Activated naive CD4-positive, alpha-beta T cell (primary cell): Measurements from ENCODE around the gene RAD51B.
"Not testable (repeated sequence)": the region's sequence is repeated elsewhere in the genome, so short reads cannot be mapped to it uniquely, and the experiment has no call there.

Source experiments
- DNase-seq, 4 experiments: peaks; one replicate each; lab custom pipeline; 2025; lab: John Stamatoyannopoulos, UW

Gene RAD51B

DNA sequence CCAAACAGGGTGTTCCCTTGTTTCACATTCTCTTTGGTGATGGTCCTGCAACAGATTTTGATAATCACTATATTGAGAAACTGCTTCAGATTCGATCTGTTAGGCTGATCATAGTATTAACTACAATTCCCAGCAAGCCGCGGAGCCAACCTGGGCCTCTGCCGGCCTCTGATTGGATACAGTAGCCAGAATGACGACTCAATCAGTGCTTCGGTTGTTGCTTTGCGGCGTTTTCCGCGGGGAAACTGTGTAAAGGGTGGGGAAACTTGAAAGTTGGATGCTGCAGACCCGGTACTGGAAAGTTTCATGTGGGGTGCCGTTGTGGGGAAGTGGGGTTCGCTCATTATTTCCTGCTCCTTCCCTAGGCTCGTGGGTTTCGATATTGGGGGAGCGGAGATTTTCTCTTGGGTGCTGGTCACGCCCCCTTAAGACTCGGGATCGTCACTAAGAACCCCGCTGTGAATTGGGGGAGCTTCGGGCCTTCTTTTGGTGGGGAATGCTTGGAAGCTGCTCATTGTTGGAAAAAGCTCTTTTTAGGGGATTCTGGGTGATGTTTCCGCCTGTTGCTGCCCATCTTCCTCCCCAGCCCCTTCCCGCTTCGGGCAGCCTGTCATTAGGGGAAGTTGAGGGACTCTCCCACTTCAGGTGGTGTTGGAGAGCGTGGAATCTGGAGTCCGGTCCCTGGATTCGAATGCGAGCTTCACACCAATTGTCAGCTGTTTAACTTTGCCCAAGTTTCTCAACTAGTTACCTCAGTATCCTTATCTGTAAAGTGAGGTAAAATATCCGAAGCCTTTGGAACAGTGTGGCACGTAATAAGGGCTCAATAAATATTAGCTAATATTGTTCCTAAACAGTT, at the start of gene RAD51B:
RAD51B (plus strand) TSS at position 217 of the 859 bp plus-strand sequence.
- DNase-seq = peak; percentile 62 to 76 (median 64)

GRCh38 chr14:67773844-67774377, 45.7 kb upstream of the RAD51B start:
- DNase-seq = no peak

DNA sequence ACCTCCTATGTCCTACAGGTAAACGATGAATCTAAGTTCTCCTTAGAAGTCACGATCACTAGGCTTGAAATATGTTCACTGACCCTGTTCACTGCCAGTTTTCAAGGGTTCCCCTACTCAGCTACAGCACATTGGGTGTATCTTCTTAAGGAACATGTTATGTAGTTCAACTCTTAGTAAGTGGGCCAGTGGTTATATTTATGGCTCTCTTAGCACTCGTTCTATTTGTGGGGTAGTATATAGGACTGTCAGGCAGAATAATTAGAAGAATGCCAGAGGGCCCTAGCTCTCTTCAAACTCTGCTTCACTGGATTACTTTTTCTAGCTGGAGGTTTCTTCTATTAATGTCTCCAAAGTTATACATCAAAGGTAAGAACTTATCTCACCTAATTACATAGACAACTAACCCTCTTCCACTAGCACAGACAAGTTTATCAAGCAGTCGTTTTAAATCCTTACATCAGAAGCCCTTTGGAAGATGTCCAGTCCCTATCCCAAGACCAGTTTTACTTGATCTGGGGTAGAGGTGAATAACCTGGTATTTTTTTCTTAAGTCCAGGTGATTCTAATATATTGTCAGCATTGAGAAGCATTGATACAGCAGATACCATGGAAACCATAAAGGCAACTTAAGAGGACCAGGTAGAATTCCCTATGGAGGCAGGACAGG, 42.8 kb upstream of the RAD51B start:
- no peak for DNase-seq

DNA sequence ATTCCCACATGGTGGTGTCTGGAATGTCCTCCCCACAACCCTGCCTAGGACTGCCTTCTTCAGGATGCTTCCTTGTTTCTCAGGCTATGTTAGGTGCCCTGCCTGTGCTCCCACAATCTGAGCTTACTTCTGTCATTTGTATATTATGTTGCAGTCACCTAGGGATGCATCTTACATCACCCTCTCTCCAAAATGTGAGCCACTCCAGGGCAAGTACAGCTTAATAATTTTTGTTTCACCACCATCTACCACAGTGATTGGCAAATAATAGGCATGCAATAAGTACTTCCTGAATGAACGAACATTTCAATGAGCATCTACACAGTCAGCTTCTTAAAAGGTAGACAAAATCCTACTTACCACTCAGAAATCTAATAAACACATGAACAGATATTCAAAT, 40.8 kb upstream of the RAD51B start:
- no peak for DNase-seq

DNA sequence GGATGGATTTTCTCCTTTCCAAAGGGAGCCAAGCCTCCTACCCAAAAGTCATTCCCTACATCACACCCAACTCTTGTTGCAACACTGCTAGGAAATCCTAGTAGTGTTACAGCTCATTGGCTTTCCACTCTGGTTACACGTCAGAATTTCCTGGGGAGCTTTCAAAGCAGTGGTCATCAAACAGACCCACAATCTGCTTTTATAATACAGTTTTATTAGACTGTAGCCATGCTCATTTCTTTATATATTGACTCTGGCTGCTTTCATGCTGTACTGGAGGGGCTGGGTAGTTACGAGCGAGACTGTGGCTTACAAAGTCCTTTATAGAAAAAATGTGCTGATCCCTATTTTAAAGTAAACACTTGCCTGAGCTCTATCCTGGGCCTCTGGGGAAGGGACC, 37.5 kb upstream of the RAD51B start:
- no peak for DNase-seq

DNA sequence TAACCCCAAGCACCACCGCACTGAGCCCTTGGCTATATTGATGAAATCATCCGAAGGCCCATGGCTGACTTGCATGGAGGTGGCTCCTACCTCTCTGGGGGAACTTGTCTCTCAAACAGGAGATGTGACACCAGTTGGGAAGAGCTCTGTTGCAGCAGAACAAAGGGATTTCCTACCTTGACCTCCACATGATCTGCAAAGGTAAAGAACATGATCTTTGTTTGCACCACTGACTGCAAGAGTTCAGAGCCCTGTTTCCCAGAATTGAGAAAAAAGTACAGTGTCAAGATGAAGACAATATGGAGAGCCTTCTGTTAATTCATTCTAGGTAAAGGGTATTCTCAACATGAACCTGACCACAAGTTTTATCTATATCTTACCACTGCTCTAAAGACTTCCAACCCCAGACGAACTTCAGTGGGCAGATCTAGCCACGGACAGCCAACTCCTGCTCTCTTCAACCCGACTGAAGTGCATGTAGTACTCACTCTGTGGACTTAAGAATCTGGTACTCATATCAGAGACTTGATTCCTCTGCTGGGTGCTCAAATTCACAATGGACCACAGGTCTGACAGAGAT, 35.2 kb upstream of the RAD51B start:
- DNase-seq = no peak

GRCh38 chr14:67785270-67786109, 34.1 kb upstream of the RAD51B start:
- DNase-seq = no peak

GRCh38 chr14:67787673-67788072, 31.9 kb upstream of the RAD51B start:
- DNase-seq = no peak

DNA sequence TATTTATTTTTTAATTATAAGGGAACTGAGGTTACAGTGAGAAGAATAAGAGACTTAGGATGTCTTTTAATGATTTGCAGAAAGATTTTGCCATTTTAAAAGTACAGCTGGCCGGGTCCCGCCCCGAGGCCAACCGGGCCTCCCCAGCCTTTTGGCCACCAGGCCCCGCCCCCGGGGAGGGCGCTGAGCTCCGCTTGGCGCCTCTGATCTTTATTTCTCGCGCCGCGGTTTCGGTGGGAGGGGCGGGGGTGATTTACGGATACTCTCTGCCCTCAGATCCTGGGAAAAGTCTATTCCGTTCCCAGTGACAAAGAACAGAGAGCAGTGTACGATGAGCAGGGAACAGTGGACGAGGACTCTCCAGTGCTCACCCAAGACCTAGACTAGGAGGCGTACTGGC, 20.8 kb upstream of the RAD51B start:
- DNase-seq = no peak

DNA sequence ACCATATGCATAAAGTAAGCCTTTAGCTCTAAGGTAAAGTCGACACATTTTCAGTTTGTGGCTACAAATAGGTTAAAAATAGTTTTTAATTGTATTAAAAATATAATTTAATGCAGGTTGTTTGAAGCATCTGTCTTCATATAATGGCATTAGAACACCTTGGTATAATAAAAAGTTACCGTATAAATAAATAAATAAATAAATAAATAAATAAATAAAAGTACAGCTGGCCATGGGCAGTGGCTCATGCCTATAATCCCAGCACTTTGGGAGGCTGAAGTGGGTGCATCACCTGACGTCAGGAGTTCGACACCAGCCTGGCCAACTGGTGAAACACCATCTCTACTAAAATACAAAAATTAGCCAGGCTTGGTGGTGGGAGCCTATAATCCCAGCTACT, 18.8 kb upstream of the RAD51B start:
- DNase-seq = no peak

- DNase-seq = no peak
Observed at GRCh38 chr14:67806246-67806645, 13.3 kb upstream of the RAD51B start.

DNA sequence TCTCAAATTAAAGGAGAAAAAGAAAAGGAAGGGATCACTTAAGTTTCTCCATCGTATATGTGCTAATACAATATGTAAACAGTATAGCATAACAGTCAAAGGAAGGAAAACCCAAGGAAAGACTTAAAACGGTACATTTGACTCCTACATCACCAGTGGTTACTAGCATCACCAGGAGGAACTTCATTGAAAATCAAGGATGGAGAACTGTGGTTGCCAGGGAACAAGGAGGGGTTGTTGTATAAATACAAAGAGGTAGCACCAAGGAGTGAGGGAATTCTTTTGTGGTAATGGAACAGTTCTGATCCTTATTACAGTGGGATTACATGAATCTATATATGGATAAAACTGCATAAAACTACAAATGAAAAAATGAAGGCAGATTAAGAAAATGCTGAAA, 4.8 kb upstream of the RAD51B start:
- no peak for DNase-seq

DNA sequence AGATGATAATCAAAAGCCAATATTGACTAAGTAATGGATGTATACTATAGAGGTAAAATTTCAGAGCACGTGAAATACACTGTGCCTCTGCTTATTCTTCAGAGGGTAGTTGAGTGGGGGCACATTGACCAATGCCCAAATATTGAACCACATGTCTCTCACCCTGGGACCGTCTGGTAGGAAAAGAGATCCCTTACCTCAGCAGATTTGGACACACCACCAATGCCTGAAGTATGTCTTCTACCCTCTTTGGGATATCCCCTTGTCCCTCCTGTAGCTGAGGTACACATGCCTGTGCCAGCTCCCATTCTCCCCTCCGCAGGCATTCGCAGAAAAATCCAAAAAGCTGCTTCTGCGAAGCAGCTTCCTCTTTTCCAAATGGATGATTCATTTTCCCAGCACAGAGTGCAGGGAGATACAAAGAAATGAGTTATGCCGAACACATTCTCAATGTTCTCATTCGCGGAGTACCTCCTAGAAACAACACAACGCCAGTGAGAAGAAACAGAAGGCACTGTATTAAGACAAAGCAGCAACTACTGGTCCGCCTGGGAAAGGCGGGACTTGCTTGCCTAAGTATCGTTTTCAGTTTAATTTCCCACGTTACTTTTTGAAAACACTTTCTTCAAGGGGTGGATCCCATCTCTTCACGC, 3.9 kb upstream of the RAD51B start:
- no peak for DNase-seq

- peak; percentile 63 to 82 (median 75) for DNase-seq
Observed at GRCh38 chr14:67816326-67817002, 3.1 kb upstream of the RAD51B start, which contains the start of gene ZFYVE26. Gene ZFYVE26 (minus strand): TSS chr14:67816590. CDS start chr14:67815963, 627 bp downstream.

GRCh38 chr14:67817750-67818438, 1.7 kb upstream of the RAD51B start:
- DNase-seq = no peak

DNA sequence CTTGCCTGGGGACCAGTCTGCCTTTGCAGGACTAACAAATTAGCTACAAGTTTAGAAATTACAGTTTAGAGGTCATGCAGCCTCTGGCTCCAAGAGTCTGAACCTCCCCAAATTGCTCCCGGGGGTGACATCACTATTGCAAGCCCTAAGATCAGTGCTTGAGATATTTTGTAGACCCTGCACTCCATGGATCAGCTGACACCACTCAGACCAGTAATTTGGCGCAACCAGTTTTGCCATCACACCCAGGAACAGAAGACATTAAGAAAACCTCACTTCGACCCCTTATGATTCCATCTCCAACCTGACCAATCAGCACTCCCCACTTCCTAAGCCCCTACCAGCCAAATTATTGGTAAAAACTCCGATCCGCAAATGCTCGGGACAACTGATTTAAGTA, 1.1 kb upstream of the RAD51B start:
- not testable (repeated sequence) for DNase-seq

DNA sequence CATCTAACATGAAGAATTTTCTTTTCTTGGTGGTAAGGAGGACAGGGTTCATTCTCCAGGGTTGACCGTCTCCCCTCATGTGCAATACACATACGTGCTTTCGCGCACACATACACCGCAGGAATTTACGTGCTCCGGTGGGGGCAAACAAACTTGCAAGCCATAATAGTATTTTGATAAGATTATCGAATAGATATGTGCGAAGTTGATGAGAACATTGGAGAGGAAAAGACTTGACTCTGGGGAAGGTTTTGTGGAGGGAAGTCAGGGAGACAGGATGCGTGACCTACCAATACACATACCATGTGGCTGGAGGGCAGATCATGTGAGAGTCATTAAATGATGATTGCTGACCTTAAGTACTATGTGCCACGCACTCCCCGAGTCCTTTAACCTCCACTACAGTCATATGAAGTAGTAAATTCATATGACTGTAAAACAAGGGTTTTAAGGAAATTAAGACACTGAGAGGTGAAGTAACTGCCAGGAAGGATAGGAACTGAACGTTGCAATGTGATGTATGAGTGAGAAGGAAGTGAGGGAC, 921 bp downstream of the RAD51B start:
- DNase-seq = no peak

DNA sequence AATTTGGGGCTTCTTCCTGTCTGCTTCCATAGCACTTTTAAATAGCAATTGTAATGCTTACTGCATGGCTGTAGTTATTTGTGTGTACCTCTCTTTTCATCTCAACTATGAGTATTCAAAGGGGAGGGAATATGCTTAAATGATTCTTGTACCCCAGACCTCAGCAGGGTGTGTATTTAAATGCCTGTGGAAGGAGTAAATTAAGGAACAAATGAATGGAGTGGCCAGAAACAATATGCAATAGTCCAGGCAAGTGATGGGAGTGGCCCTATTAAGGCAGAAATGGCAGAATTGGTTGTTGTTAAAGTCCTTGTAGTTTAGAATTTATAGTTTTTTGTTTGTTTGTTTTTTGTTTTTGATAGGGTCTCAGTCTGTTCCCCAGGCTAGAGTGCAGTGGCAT, 1.5 kb downstream of the RAD51B start:
- no peak for DNase-seq

GRCh38 chr14:67831113-67831512, 11.5 kb downstream of the RAD51B start:
- DNase-seq = no peak

DNA sequence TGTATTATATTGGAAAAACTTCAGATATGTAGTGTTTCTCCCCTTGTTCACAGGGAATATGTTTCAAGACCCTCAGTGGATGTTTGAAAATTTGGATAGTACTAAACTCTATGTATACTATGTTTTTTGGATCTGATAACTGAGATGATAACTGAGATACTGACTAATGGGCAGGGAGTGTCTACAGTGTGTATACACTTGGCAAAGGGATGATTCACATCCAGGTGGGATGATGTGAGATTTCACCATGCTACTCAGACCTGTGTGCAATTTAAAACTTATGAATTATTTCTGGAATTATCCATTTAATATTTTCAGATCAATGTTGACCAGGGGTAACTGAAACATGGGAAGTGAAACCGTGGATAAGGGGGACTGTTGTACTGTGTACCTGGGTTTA, 13.8 kb downstream of the RAD51B start:
- DNase-seq = no peak
